Measurements from ENCODE around the gene RREB1.

DNA sequence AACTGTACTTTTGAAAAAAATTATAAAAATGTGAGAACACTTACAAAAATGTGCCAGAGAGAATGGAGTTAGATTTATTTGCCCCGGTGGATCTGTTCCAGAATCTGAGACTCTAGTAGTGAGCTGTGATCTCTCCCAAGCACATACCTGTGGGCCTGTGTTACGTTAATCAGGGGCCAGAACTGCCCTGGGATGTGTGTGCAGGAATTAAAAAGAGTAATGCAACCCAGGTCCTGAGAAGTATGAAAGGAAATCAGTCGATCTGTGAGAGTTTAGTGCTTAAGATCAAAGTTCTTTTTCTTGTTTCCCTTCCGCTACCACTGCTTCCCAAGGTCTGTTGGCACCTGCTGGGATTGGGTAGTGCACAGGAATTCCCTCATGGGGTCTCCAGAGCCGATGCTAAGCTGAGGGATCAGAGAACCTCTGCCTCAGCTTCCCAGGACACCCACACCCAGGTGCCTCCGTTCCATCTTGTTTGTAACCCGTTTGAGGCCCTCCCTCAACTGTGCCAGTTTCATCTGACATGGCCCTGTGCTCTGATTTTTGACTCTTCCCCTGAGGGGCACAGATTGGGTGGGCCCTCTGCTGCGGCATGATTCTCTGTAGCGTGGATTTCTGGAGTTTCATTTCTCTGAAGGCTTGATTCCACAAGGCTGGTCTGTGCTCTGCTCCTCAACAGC, 87.7 kb downstream of the RREB1 start:
- TF ChIP-seq CTCF (IDR thresholded peaks at IDR 0.05; ENCODE audit: insufficient read depth, low read length, poor library complexity, severe bottlenecking) (no peak), EZH2phosphoT487 (conservative IDR thresholded peaks at IDR 0.05; ENCODE audit: low read length) (no peak)
